Measurements from ENCODE around the gene OTULIN.
A peak's percentile ranks its signal among the peaks of the same experiment; 100 is the strongest.

Gene OTULIN

GRCh38 chr5:14668181-14668591 lies 3.7 kb downstream of the OTULIN start:
- DNase-seq (ENCODE audit: low spot score), result no peak

GRCh38 chr5:14669415-14669814 lies 4.9 kb downstream of the OTULIN start:
- DNase-seq (ENCODE audit: low spot score), result no peak

GRCh38 chr5:14669975-14670374 lies 5.5 kb downstream of the OTULIN start:
- no peak for DNase-seq (ENCODE audit: low spot score)

GRCh38 chr5:14671414-14671813 lies 6.9 kb downstream of the OTULIN start:
- DNase-seq (ENCODE audit: low spot score), result peak; percentile 51

GRCh38 chr5:14672082-14672481 lies 7.6 kb downstream of the OTULIN start:
- DNase-seq (ENCODE audit: low spot score), result no peak

GRCh38 chr5:14672484-14673394 lies 8.2 kb downstream of the OTULIN start:
- no peak for DNase-seq (ENCODE audit: low spot score)

GRCh38 chr5:14673443-14673842 lies 8.9 kb downstream of the OTULIN start:
- no peak for DNase-seq (ENCODE audit: low spot score)

GRCh38 chr5:14674983-14675854 lies 10.7 kb downstream of the OTULIN start:
- DNase-seq (ENCODE audit: low spot score), result no peak

- DNase-seq (ENCODE audit: low spot score), result no peak
Observed at GRCh38 chr5:14675865-14676300, 11.4 kb downstream of the OTULIN start.

- peak; percentile 77 for DNase-seq (ENCODE audit: low spot score)
Observed at GRCh38 chr5:14676320-14676719, 11.8 kb downstream of the OTULIN start.

GRCh38 chr5:14678773-14679334 lies 14.3 kb downstream of the OTULIN start:
- DNase-seq (ENCODE audit: low spot score), result no peak

- DNase-seq (ENCODE audit: low spot score), result no peak
Observed at GRCh38 chr5:14679595-14679994, 15.1 kb downstream of the OTULIN start.

GRCh38 chr5:14681236-14681752 lies 16.8 kb downstream of the OTULIN start:
- DNase-seq (ENCODE audit: low spot score), result no peak

GRCh38 chr5:14683906-14684455 lies 19.5 kb downstream of the OTULIN start:
- no peak for DNase-seq (ENCODE audit: low spot score)

- no peak for DNase-seq (ENCODE audit: low spot score)
Observed at GRCh38 chr5:14684757-14685156, 20.2 kb downstream of the OTULIN start.

GRCh38 chr5:14685757-14686156 lies 21.2 kb downstream of the OTULIN start:
- peak; percentile 66 for DNase-seq (ENCODE audit: low spot score)

- DNase-seq (ENCODE audit: low spot score), result no peak
Observed at GRCh38 chr5:14686517-14686916, 22.0 kb downstream of the OTULIN start.

- no peak for DNase-seq (ENCODE audit: low spot score)
Observed at GRCh38 chr5:14687023-14687665, 22.6 kb downstream of the OTULIN start.

- no peak for DNase-seq (ENCODE audit: low spot score)
Observed at GRCh38 chr5:14693070-14693469, 28.6 kb downstream of the OTULIN start.

GRCh38 chr5:14695152-14695551 lies 30.6 kb downstream of the OTULIN start:
- no peak for DNase-seq (ENCODE audit: low spot score)

- peak; percentile 80 for DNase-seq (ENCODE audit: low spot score)
Observed at GRCh38 chr5:14696057-14696456, 31.5 kb downstream of the OTULIN start.

All from hematopoietic multipotent progenitor cell treated with erythropoietin and hydrocortisone succinate and interleukin-3 and kit ligand, for 15 days (in vitro differentiated cells).